HL-60/S4 (cell line): ENCODE measurements around the gene CHMP4A.

ENCODE experiments used
- in situ Hi-C: fragments of 300-500 bp; cut with MboI; formaldehyde crosslinking; loops from 2 replicates; pipeline ENCODE4 v1.14.3; 2022; ENCODE audit warnings: low sequenced_read_pairs

The CHMP4A gene

GRCh38 chr14:24179961-24180796 is 33.1 kb downstream of the CHMP4A start:
- in situ Hi-C loops: no loop called here

- in situ Hi-C loops: no loop called here
Observed at GRCh38 chr14:24179294-24179960, 33.9 kb downstream of the CHMP4A start.

GRCh38 chr14:24178399-24179178 is 34.7 kb downstream of the CHMP4A start:
- in situ Hi-C loops: no loop called here

GRCh38 chr14:24177891-24178290 is 35.4 kb downstream of the CHMP4A start:
- in situ Hi-C loops: no loop called here

GRCh38 chr14:24177041-24177825 is 36.1 kb downstream of the CHMP4A start:
- in situ Hi-C loops: no loop called here

GRCh38 chr14:24176599-24176998 is 36.7 kb downstream of the CHMP4A start:
- in situ Hi-C loops: no loop called here

GRCh38 chr14:24172871-24173281 is 40.4 kb downstream of the CHMP4A start:
- in situ Hi-C loops: no loop called here

- in situ Hi-C loops: no loop called here
Observed at GRCh38 chr14:24172261-24172860, 40.9 kb downstream of the CHMP4A start.

- in situ Hi-C loops: no loop called here
Observed at GRCh38 chr14:24171422-24172260, 41.6 kb downstream of the CHMP4A start, which contains the start of gene REC8. Gene REC8 (plus strand): TSS chr14:24172080. CDS start chr14:24172553, 473 bp downstream.

GRCh38 chr14:24167469-24168114 is 45.7 kb downstream of the CHMP4A start:
- in situ Hi-C loops: no loop called here

GRCh38 chr14:24165785-24166184 is 47.5 kb downstream of the CHMP4A start:
- in situ Hi-C loops: no loop called here

- in situ Hi-C loops: no loop called here
Observed at GRCh38 chr14:24164518-24164991, 48.7 kb downstream of the CHMP4A start.

GRCh38 chr14:24162093-24162492 is 51.2 kb downstream of the CHMP4A start:
- in situ Hi-C loops: no loop called here

- in situ Hi-C loops: no loop called here
Observed at GRCh38 chr14:24160850-24161804, 52.2 kb downstream of the CHMP4A start, which contains the start of gene IRF9. Gene IRF9 (plus strand): TSS chr14:24161265. CDS start chr14:24162145, 880 bp downstream.

GRCh38 chr14:24160499-24160849 is 52.8 kb downstream of the CHMP4A start:
- in situ Hi-C loops: no loop called here

GRCh38 chr14:24159777-24160498 is 53.4 kb downstream of the CHMP4A start:
- in situ Hi-C loops: no loop called here
